ENCODE results near the gene SPATA9.

GRCh38 chr5:95669985-95670384 is 12.8 kb downstream of the SPATA9 start:
- TF ChIP-seq CTCF (conservative IDR thresholded peaks at IDR 0.05 in 1 of 2, IDR thresholded peaks at IDR 0.05 in 1 of 2; ENCODE audit: extremely low read depth in 1 of 2, insufficient read depth in 1 of 2, low read depth in 1 of 2, low read length in 2 of 2) (no peak), EZH2 (IDR thresholded peaks at IDR 0.05; ENCODE audit: borderline replicate concordance, low read length) (no peak)

Data from mammary epithelial cell (primary cell).